A549 (cell line): ENCODE data around the gene PRCD. TPM values are rescaled to one million over a fixed set of nuclear protein-coding genes. Genes with fewer than 3 reads are reported as not detected.
"Not testable (repeated sequence)": the region's sequence is repeated elsewhere in the genome, so short reads cannot be mapped to it uniquely, and the experiment has no call there.

Experiments used
- ATAC-seq, 2 experiments: fragments of 200-7000 bp in 1 of 2; fragments of >200 bp in 1 of 2; cut with Nextera tagmentation in 1 of 2; cut with Tn5 transposase in 1 of 2; 3 replicates each; pipeline versions ENCODE4 v1.8.0 to v1.9.1; 2018 to 2020; ENCODE audit warnings: mild to moderate bottlenecking in 1 of 2, moderate library complexity in 1 of 2
- CTCF ChIA-PET: fragments of 300-600 bp; sonication (Branson Sonifier 250); formaldehyde crosslinking; extraction: SDS; loops from one replicate; lab custom pipeline; 2021; ENCODE audit warnings: antibody characterized with exemption, inconsistent platforms; lab: Yijun Ruan, JAX
- POLR2A ChIA-PET: fragments of 350-600 bp; formaldehyde crosslinking; extraction: SDS; loops from one replicate; lab custom pipeline; 2021; ENCODE audit warnings: antibody characterized with exemption, inconsistent platforms; lab: Yijun Ruan, JAX
- DNase-seq, 2 experiments: peaks; one replicate each; pipeline versions ENCODE4 v3.0.0 to v3.0.0-alpha.2; 2011 to 2016; ENCODE audit warnings: low read depth in 1 of 2, low spot score in 1 of 2
- FAIRE-seq: peaks from 2 replicates; lab custom pipeline; 2011; peaks lifted over from hg19 to GRCh38; lab: Jason Lieb, UNC
- H3K27ac ChIP-seq, 2 experiments: fragments of >200 bp; sonication (Bioruptor Twin); formaldehyde crosslinking; 3 replicates each; pipeline ENCODE4 v1.5.1; 2016 to 2017
- H3K4me1 ChIP-seq: fragments of >200 bp; sonication (Bioruptor Twin); formaldehyde crosslinking; 3 replicates; pipeline ENCODE4 v1.6.1; 2016
- H3K4me2 ChIP-seq: fragments of >200 bp; sonication (Bioruptor Twin); formaldehyde crosslinking; 3 replicates; pipeline ENCODE4 v1.6.1; 2016
- H3K4me3 ChIP-seq: fragments of >200 bp; sonication (Bioruptor Twin); formaldehyde crosslinking; 3 replicates; pipeline ENCODE4 v1.5.1; 2016
- H3K9me3 ChIP-seq: fragments of >200 bp; sonication (Bioruptor Twin); formaldehyde crosslinking; 3 replicates; pipeline ENCODE4 v1.6.1; 2016
- CHD2 ChIP-seq: fragments of 150-350 bp; IDR thresholded peaks from 2 replicates; pipeline ENCODE4 v1.6.1; 2014; ENCODE audit warnings: low read length; ENCODE audit not compliant: partially characterized antibody
- CTCF ChIP-seq: fragments of >200 bp; sonication (Bioruptor Twin); formaldehyde crosslinking; IDR thresholded peaks from 3 replicates; pipeline ENCODE4 v1.5.1; 2016
- E2F6 ChIP-seq: IDR thresholded peaks from 2 replicates; pipeline ENCODE4 v1.6.1; 2012; ENCODE audit warnings: low read depth, borderline replicate concordance
- HOXB13 ChIP-seq: fragments of 250-450 bp; sonication (Bioruptor Pico); IDR thresholded peaks from 2 replicates; pipeline ENCODE4 v1.5.0; 2020; ENCODE audit warnings: low read depth, mild to moderate bottlenecking, moderate library complexity
- KDM5A ChIP-seq: fragments of 200-600 bp; sonication (generic); IDR thresholded peaks from 2 replicates; pipeline ENCODE4 v1.6.1; 2016; ENCODE audit warnings: antibody characterized with exemption, mild to moderate bottlenecking
- NFE2L2 ChIP-seq: fragments of 150-350 bp; conservative IDR thresholded peaks from 2 replicates; pipeline ENCODE4 v1.6.1; 2014; ENCODE audit warnings: low read length
- NPAS2 ChIP-seq: fragments of 250-450 bp; sonication (Bioruptor Pico); IDR thresholded peaks from 2 replicates; pipeline ENCODE4 v1.8.0; 2022; ENCODE audit warnings: mild to moderate bottlenecking, moderate library complexity, borderline replicate concordance
- NR3C1 ChIP-seq: fragments of >200 bp; sonication (Bioruptor Twin); formaldehyde crosslinking; IDR thresholded peaks from 3 replicates; pipeline ENCODE4 v1.6.1; 2017
- RAD21 ChIP-seq, 2 experiments: fragments of >200 bp in 1 of 2; sonication (Bioruptor Twin) in 1 of 2; formaldehyde crosslinking in 1 of 2; IDR thresholded peaks in 1 of 2; conservative IDR thresholded peaks in 1 of 2; 2 replicates in 1 of 2; 3 replicates in 1 of 2; pipeline ENCODE4 v1.6.1; 2012 to 2018; ENCODE audit warnings: inconsistent platforms in 1 of 2
- SREBF2 ChIP-seq: fragments of 450-650 bp; IDR thresholded peaks from 2 replicates; pipeline ENCODE4 v1.6.1; 2014; ENCODE audit warnings: mild to moderate bottlenecking, moderate library complexity
- TFCP2L1 ChIP-seq: fragments of 250-450 bp; sonication (Bioruptor Pico); IDR thresholded peaks from 2 replicates; pipeline ENCODE4 v1.5.0; 2021; ENCODE audit warnings: mild to moderate bottlenecking
- USF2 ChIP-seq: fragments of 450-650 bp; IDR thresholded peaks from 2 replicates; pipeline ENCODE4 v1.6.1; 2014; ENCODE audit warnings: antibody characterized with exemption
- ZFP36 ChIP-seq: fragments of 450-650 bp; IDR thresholded peaks from 2 replicates; pipeline ENCODE4 v1.6.1; 2014; ENCODE audit warnings: borderline replicate concordance; ENCODE audit not compliant: partially characterized antibody
- WGBS: methylation state at CpG from one replicate; pipeline ENCODE4 v1.1.6; 2017; ENCODE audit errors: missing lambda C conversion rate; 5-methylcytosine and 5-hydroxymethylcytosine counted together
- polyA plus RNA-seq, 4 experiments: library from polyadenylated mRNA; depleted of rRNA in 3 of 4; stranded (reverse); fragments of >200 nt; fragmentation: RNase III in 1 of 4; extraction: RNeasy Plus Mini Kit Qiagen cat#74134 plus additional on column Dnase treatment in 1 of 4; gene quantifications; 2 replicates in 3 of 4; 3 replicates in 1 of 4; pipeline ENCODE4 v1.2.3, GENCODE V29; 2011 to 2017
- TF ChIP-seq, protein P1 (sequence below): fragments of >200 bp; sonication (Bioruptor Twin); formaldehyde crosslinking; IDR thresholded peaks from 3 replicates; pipeline ENCODE4 v1.6.1; 2016

Gene PRCD
- polyA plus RNA-seq, 2 of the 4 experiments (the other 2 are of a cell fraction) = not detected

DNA sequence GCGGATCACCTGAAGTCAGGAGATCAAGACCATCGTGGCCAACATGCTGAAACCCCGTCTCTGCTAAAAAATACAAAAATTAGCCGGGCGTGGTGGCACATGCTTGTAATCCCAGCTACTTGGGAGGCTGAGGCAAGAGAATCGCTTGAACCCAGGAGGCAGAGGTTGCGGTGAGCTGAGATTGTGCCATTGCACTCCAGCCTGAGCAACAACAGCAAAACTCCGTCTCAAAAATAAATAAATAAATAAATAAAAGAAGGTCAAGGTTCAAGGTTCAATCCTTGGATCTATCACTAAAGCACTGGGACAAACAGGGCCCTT is 14.4 kb upstream of the PRCD start:
- CTCF ChIA-PET = interaction anchor here (1.0 to 64.5 kb wide), 9 partner anchors 13 to 193 kb away, joined by 3 to 1994 read pairs (median 185); partner anchors contain the start of genes AANAT, CYGB, JMJD6 and METTL23
- POLR2A ChIA-PET, FAIRE-seq, ATAC-seq, H3K9me3 ChIP-seq, DNase-seq, H3K4me2 ChIP-seq, H3K4me3 ChIP-seq: not testable (repeated sequence)
- Histone ChIP-seq H3K4me1 (peaks cover 33% of the 10 kb centered on the region), H3K27ac (peak overlapping the region in 1 of 2 experiments; percentile 69; a peak in 1 of 6 replicates)
- 88% methylated on average over 8 of the region's 8 CpGs for WGBS

DNA sequence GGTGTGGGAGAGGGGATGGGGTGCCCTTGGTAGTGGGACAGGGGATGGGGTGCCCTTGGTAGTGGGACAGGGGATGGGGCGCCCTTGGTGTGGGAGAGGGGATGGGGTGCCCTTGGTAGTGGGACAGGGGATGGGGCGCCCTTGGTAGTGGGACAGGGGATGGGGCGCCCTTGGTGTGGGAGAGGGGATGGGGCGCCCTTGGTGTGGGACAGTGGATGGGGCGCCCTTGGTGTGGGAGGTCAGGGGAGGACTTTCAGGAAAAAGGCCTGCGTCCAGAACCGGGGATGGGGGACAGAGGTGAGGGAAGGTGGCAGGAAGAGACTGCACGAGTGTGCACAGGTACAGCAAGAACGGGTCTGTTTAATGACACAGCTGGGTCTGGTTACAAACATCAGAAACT is 12.8 kb upstream of the PRCD start:
- POLR2A ChIA-PET, ATAC-seq, H3K4me2 ChIP-seq, H3K4me3 ChIP-seq, DNase-seq, H3K27ac ChIP-seq, H3K9me3 ChIP-seq, FAIRE-seq: not testable (repeated sequence)
- CTCF ChIA-PET = interaction anchor here (1.0 to 7.7 kb wide), 12 partner anchors 12 to 189 kb away, joined by 3 to 75 read pairs (median 6); partner anchors contain the start of genes CYGB and PRCD
- 53% methylated on average over 5 of the region's 9 CpGs for WGBS
- peaks cover 33% of the 10 kb centered on the region for H3K4me1 ChIP-seq

- no peak overlapping the region for H3K4me3 ChIP-seq
- DNase-seq (no peak), ATAC-seq (peak; percentile 4 to 14; a peak in 2 of 6 replicates), FAIRE-seq (no peak)
- POLR2A ChIA-PET = interaction anchor here (0.7 kb wide), 2 partner anchors 30 to 859 kb away, joined by 3 to 11 read pairs; no protein-coding TSS in a partner anchor
- H3K27ac ChIP-seq = peak overlapping the region in 1 of 2 experiments; percentile 45; a peak in 3 of 6 replicates
- H3K9me3 ChIP-seq = no peaks in the 10 kb centered on the region
- TF ChIP-seq TFCP2L1 (CRISPR knock-in tag) (no peak), NR3C1 (no peak), KDM5A (no peak), RAD21 (conservative IDR thresholded peaks at IDR 0.05 in 1 of 2, IDR thresholded peaks at IDR 0.05 in 1 of 2) (no peak), SREBF2 (no peak), CTCF (no peak), ZFP36 (no peak), USF2 (no peak), NPAS2 (CRISPR knock-in tag) (no peak), CHD2 (no peak)
- H3K4me2 ChIP-seq = no peak overlapping the region
- CTCF ChIA-PET = interaction anchor here (0.8 to 7.7 kb wide), 19 partner anchors 11 to 189 kb away, joined by 3 to 75 read pairs (median 5); partner anchors contain the start of genes CYGB and PRCD
- WGBS = 63% methylated on average over 26 of the region's 26 CpGs
- H3K4me1 ChIP-seq = peaks cover 33% of the 10 kb centered on the region
These were observed 12.3 kb upstream of the PRCD start for GRCh38 chr17:76527430-76528111.

- H3K4me3 ChIP-seq = no peak overlapping the region
- no peak for DNase-seq
- 0 out of 6 replicates have a peak overlapping the region, but pooled peaks of 1 of the 2 experiments have one; percentile 9 for H3K27ac ChIP-seq
- H3K9me3 ChIP-seq = no peaks in the 10 kb centered on the region
- no peak overlapping the region for H3K4me2 ChIP-seq
- POLR2A ChIA-PET = interaction anchor here (0.7 kb wide), 2 partner anchors 29 to 859 kb away, joined by 3 to 11 read pairs; no protein-coding TSS in a partner anchor
- H3K4me1 ChIP-seq = peaks cover 29% of the 10 kb centered on the region
- no peak for FAIRE-seq
- WGBS = 88% methylated on average over 15 of the region's 15 CpGs
- CTCF ChIA-PET = interaction anchor here (0.6 to 7.7 kb wide), 23 partner anchors 11 to 188 kb away, joined by 3 to 75 read pairs (median 4); partner anchors contain the start of genes CYGB and PRCD
- no peak for TF ChIP-seq HOXB13
- no peak for TF ChIP-seq NFE2L2
- TF ChIP-seq, protein P1, sequence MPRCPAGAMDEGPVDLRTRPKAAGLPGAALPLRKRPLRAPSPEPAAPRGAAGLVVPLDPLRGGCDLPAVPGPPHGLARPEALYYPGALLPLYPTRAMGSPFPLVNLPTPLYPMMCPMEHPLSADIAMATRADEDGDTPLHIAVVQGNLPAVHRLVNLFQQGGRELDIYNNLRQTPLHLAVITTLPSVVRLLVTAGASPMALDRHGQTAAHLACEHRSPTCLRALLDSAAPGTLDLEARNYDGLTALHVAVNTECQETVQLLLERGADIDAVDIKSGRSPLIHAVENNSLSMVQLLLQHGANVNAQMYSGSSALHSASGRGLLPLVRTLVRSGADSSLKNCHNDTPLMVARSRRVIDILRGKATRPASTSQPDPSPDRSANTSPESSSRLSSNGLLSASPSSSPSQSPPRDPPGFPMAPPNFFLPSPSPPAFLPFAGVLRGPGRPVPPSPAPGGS = no peak
- no peak for TF ChIP-seq E2F6
- ATAC-seq = no peak
These were observed 11.7 kb upstream of the PRCD start for GRCh38 chr17:76528156-76528527.
